GM18909 (cell line): Measurements from ENCODE around the gene FLRT1.
A peak's percentile ranks its signal among the peaks of the same experiment; 100 is the strongest.

ENCODE experiments used
- ATAC-seq: cut with Tn5 transposase; IDR thresholded peaks from one replicate; pipeline ENCODE4 v1.9.1; 2021; ENCODE audit warnings: mild to moderate bottlenecking; ENCODE audit not compliant: unreplicated experiment, poor library complexity

The FLRT1 gene, protein sequence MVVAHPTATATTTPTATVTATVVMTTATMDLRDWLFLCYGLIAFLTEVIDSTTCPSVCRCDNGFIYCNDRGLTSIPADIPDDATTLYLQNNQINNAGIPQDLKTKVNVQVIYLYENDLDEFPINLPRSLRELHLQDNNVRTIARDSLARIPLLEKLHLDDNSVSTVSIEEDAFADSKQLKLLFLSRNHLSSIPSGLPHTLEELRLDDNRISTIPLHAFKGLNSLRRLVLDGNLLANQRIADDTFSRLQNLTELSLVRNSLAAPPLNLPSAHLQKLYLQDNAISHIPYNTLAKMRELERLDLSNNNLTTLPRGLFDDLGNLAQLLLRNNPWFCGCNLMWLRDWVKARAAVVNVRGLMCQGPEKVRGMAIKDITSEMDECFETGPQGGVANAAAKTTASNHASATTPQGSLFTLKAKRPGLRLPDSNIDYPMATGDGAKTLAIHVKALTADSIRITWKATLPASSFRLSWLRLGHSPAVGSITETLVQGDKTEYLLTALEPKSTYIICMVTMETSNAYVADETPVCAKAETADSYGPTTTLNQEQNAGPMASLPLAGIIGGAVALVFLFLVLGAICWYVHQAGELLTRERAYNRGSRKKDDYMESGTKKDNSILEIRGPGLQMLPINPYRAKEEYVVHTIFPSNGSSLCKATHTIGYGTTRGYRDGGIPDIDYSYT

DNA sequence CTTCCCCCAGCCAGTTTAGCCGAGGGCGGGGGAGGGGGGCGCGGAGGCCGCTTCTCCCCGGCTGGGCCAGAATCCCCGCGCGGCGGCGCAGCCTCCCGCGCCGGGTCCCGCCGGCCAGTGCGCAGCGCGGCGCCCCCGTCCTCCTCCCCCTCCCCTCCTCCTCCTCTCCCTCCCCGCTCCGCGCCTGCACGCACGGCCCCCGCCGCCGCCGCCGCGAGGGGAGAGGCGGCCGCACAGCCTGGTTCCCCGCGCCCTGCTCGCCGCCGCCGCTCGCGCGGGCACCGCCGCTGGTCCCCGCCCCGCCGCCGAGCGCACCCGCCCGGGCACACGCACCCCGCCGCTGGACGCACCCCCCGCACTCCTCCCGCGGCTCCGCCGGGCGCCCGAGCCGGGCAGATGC, at the start of gene FLRT1:
FLRT1 (plus strand) TSS at position 356 of the 400 bp plus-strand sequence. CDS start 80,337 bp downstream, outside the sequence.
- no peak for ATAC-seq

DNA sequence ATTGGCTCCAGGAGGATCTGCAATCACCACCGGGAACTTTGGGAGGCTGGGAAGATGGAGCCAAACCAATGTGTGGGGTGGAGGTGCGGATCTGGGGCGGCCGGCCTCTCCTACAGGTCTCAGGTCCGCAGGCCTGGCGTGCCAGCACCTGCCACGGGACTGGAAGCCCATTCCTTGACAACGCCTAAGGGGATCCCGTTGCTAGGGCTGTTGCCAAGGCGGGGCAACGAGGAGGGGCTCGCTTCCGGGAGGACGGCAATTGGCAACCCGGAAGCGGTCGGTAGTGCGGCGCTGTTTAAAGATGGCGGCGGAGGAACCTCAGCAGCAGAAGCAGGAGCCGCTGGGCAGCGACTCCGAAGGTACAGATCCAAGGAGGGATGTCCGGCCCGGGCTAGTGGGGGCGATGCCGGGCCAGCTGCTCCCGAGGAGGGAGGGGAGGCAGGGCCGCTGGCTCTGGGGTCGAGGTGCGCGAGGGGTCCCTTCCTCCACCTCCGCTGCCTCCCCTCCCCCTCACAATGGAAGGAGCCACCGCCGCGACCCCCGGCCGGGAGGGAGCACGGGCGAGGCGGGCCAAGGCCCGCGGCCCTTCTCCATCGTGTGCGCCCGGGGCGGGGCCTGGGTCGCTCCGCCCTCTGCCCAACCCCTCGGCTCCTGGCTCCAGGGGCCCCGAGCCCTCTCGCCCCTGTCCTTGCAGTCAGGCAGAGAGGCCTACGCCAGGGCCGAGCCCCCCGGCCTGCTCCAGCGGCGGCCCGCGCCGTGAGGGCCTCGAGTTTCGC, 49.4 kb upstream of the FLRT1 start, which contains the start of gene OTUB1:
OTUB1 (plus strand) TSS at position 283 of the 776 bp plus-strand sequence; CDS start at position 302, 19 bp downstream.
- ATAC-seq = peak; percentile 81

DNA sequence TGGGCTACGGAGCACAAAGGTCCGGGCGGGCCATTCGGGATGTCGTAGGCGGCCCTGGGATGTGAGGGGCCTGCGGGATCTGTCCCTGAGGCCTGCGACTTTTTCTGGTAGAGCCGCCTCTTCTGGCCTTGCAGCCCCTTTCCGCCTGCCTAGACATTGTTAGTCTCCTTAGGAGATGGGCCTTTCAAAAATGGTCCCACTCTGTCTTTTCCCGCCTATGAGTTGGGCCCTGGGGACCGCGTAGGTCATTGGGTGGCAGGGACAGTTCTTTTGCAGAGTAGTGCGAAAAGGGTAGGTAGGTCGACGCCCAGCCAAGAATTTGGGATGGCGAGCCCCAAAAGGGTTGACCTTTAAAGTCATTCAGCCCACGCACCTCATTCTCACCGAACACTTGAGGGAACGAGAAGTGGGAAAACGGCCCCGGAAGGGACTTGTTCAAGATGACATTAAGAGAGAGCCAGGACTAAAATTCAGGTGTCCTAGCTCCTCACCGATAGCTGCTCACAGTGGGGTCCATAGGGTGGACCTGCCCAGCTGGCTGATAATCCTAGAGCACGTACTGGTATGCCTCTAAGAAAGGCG, 48.7 kb upstream of the FLRT1 start:
- ATAC-seq = no peak

DNA sequence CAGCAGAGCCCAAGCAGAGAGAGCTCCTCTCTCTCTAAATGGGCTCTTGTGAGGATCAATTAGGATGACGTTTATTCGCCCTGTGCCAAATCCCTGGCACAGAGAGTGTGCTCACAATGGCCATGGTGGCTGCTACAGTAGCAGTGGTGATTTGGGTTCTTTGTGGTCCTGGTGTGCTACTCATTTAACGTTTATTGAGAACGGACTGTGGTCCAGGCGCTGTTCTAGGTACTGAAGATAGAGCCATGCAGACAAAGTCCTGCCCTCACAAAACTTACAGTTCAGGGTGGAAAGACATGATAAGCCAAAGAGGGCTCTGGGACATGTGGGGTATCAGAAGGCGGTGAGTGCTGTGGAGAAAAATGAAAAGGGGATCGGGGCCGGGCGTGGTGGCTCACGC, 44.2 kb upstream of the FLRT1 start:
- no peak for ATAC-seq

DNA sequence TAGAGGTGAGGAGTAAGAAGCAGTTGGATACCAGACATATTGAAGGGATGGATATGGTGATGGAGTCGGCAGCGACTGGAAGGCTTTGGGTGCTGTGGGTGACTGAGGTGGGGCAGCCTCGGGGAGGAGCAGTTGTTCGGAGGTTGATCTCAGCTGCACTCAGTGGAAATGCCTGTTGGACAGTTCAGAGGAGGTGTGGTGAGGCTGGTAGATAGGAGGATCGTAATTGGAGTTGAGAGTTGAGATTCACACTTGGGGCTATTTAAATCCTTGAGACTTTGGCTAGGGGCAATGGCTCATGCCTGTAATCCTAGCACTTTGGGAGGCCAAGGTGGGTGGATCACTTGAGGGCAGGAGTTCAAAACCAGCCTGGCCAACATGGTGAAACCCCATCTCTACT, 42.6 kb upstream of the FLRT1 start:
- no peak for ATAC-seq

DNA sequence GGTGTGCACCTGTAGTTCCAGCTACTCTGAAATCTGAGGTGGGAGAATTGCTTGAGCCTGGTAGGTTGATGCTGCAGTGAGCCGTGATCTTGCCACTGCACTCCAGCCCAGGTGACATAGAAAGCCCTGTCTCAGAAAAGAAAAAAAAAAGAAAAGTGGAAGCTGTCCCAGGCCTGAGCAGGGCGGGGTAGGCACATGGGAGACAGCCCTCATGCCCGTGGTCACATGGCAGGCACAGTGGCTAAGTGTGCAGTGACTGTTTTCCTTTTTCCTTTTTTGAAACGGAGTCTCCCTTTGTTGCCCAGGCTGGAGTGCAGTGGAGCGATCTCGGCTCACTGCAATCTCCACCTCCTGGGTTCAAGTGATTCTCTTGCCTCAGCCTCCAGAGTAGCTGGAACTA, 41.7 kb upstream of the FLRT1 start:
- no peak for ATAC-seq

DNA sequence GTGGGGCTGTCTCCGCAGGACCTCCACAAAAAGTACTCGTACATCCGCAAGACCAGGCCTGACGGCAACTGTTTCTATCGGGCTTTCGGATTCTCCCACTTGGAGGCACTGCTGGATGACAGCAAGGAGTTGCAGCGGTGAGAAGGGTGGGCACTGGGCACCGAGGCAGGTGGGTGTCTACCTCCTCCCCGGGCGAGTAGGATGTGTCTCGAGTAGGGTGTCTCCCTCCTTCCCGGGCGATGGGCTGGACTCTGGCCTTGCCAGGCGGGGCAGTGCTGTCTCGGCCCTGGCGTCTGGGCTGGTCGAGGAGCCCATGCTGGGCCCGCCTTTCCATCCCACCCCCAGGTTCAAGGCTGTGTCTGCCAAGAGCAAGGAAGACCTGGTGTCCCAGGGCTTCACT, 39.2 kb upstream of the FLRT1 start:
- no peak for ATAC-seq

DNA sequence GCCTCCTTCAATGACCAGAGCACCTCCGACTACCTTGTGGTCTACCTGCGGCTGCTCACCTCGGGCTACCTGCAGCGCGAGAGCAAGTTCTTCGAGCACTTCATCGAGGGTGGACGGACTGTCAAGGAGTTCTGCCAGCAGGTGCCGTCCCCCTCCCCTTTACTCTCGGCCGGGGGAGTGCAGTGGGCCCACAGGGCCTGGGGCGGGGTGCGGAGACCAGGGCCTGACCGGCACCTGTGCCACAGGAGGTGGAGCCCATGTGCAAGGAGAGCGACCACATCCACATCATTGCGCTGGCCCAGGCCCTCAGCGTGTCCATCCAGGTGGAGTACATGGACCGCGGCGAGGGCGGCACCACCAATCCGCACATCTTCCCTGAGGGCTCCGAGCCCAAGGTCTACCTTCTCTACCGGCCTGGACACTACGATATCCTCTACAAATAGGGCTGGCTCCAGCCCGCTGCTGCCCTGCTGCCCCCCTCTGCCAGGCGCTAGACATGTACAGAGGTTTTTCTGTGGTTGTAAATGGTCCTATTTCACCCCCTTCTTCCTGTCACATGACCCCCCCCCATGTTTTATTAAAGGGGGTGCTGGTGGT, 38.5 kb upstream of the FLRT1 start:
- no peak for ATAC-seq

DNA sequence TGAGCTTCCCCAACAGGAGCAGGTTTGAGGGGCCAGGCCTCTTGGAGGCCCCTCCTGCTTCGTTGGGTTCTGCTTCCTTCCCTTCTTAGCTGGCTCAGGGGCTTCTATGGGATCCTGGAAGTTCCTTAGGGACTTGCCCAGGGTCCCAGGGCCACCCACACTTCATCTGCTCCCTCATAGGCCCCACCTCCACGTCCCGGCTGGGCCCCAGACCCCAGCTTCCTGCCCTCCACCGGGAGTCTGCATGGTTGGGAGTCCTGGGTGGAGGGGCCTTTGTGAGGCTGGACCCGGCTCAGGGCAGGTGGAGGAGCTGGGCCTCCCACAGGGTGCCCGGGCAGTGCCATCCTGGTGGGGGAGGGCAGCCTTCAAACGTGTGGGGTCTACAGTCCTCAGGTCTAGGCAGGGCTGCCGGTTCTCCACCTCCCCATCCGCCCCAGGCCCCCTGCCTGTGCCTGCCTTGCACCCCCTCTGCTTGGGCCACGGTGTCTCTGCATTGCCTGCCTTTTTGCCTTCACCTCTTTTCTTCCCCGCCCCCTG, 37.9 kb upstream of the FLRT1 start:
- no peak for ATAC-seq

DNA sequence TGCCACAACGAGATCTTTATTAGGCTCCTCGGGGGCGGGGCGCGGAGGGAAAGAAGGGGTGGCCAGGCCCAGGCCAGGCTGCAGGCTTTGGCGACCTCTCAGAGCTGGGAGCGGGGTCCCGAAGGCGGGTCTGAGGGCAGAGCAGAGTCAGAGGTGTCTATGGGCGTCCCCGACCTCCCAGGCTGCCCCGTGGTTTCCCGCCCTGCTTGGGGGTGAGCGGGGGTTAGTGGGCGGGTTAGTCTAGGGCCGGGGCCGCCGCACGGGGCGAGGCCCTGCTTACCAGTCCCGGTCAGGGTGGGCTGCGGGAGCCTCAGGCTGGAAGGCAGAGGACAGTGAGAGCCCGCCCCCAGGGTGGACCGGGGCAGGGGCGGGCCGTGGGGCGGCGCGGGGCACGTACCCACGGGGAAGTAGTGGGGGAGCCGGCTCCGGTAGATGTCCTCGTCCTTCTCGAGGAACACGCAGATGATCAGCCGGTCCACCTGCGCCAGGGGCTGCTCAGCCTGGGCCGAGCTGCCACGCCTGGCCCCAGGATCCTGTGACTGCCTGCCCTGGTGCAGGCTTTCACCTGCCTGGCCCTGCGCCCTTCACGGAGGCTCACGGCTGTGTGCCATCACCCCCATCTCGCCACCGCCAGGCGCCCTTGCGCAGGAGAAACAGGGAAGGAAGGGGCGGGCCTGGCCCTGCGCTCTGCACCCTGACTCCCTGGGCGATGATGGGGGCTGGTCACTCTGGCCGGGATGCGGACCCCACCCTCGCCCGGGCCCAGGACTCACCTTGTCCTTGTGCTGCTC, 37.0 kb upstream of the FLRT1 start:
- no peak for ATAC-seq

DNA sequence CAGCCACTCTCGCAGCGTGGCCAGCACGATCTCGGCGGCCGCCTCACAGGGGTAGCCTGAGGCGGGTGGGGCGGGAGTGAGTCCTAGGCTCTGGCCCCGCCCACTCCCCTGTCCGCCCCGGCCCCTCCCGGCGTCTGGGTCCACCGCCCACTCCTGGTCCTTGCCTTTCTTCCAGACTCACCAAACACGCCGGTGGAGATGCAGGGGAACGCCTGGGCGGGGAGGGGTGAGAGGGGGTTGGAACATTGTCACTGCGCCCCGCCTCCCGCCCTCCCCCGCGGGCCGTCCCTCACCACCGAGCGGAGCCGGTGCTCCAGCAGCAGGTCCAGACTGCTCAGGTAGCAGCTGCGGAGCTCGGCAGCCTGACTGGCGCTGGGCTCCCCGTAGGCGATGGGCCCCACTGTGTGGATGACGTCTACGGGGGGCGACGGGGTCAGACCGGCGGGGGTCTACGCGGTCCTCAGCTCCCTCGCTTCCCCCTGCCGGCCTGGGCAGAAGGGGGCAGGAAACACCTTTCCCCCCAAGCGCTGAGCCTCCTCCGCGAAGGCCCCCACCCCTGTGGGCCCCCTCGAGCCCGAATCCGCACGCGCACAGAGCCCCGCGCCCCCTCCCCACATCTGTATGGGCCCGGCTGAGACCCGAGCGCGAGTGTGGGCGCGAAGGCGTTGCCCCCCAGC, 36.2 kb upstream of the FLRT1 start:
- no peak for ATAC-seq

DNA sequence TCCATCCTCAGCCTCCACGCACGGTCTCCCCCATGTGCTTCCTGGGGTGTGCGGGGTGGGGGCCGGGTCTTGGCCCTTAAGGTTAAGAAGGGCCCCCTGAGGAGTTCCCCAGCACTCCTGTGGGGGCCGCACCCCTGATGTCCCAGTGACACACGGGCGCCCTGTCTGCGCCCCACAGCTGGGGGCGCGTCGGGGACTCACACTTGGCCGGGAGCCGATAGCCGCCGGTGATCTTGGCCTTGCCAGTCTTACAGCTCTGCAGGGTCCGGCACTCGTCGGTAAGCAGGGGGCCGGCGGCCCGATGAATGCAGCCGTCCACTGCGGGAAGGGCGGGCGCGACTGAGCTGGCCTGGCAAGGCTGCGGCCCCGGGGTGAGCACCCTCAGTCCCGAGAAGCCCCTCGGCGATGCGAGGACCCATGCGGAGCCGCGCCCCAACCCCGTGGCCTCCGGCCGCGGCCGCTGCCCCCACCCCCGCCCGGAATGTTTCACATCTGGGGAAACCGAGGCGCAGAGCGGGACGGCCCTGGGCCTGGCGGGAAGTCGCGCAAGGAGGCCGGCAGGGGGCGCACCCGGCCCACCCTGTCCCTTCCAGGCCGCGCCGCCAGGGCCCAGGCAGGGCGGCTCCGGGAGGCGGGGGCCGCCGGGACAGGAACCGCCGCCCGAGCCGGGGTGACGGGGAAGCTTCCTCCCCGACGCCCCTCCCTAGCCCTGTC, 35.5 kb upstream of the FLRT1 start:
- peak; percentile 54 for ATAC-seq

DNA sequence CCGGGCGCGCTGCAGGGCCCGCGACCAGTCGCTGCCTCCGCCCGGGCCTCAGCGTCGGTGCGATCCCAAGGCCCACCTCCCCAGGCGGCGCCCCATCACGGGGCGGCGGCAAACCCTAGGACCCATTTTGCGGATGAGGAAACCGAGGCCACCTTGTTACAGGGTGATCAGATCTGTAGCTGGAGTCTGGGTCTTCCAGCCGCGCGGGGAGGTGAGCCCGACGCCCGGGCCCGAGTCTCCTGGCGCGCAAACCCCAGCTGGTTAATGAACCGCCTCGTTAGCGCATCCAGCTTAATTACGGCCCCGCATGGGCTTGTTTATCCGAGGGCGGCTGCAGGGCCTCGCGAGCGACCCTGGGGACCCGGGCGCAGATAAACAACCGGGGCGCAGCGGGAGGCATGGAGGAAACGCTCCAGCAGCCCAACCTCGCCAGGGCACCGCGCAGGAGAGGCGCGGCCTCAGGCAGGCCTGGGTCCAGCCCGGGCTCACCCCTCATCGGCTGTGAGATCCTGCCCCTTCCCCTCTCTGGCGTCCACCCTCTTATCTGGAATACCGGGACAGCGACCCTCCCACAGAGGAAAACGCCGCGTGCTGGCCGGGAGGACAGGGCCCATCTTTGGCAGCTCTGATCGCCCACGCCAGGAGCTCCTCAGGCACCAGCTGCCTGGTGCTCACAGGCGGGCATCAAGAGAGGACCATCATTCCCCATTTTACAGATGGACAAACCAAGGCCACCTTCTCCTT, 34.8 kb upstream of the FLRT1 start:
- ATAC-seq = no peak

DNA sequence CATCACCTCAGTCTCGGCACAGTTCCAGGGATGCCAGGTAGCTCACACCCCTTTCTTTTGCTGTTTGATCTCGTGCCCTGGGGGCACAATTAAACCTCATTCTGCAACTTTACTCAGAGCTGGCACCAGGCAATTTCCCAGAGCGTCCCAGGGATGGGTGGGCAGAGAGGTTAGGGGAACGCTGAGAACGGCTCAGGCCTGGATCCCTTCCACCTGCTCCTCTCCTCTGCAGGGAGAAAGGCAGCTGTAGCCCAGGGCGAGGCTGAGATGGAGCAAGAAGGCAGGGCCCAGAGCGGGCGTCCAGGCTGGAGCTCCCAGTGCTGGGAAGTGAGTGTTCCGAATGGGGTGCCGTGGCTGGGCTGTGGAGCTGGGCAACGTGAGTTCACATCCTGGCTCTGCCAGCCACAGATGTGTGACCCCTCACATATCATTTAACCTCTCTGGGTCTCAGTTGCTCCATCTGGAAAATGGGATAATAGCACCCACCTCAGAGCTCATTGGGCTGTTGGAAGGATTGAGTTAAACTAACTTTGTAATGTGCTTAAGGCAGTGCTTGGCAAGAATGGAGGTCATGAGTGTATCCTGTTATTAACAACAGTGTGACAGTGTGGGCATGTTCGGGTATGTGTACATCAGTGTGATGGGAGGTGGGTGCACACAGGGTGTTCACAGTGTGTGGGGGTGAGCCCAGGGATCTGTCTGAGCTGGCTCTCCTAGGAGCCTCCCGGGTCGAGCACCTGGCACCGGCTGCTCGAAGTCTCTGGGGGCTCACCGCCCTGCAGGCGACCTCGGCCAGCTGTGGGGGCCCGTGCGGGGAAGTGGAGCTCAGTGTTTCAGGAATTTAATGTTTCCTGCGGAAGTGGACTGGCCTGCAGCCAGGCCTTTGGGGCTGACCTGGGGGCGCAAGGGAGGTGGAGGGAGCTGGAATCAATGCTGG, 34.0 kb upstream of the FLRT1 start:
- ATAC-seq = no peak

DNA sequence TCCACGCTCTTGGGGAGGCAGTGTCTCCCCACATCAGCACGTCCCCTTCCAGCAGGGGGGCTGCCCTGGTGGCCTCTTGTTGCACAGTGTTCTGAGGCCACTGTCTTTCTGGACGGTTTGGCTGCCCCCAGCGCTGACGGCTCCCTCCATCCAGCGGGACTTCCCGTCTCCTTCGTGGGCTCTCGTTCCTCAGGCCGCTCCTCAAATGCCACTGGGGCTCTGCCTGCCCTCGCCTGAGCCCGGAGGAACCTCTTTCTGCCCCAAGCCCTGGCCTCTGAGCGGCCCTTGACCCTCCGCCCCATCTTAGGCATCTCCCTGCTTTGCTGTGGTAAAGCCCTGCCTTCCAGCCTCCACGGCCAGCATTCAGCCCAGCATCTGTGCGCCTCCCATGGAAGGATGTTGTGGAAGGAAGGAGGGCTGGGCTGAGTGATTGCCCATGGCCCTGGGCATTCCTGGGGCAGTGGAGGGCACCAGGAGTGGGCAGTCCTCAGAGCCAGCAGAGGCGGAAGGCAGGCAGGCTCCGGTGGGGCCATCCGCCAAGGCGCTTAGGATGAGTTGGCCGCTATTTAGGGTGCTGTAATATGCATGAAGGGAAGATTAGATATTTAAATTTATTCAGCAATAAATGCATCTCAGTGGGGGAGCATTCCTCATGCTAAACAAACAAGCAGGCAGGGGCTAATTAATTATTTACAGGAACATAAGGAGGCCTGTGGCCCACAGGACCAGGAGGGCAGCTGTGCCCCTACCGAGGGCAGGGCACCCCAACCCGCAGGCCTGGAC, 31.7 kb upstream of the FLRT1 start:
- ATAC-seq = no peak

DNA sequence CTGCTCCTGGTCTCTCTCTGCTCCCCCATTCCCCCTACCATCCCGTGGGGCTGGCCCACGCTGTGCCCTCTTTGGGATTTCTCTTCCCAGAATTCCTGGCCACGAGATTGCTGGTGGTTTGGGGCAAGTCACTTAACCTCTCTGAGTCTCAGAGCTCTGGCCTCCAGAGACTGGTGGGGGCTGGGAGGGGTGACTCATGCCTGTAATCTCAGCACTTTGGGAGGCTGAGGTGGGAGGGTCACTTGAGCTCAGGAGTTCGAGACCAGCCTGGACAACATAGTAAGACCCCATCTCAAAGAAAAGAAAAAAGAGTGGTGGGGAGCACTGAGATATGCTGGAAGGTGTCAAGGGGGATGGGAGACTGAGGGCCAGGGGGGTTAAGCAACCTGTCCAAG, 31.1 kb upstream of the FLRT1 start:
- ATAC-seq = no peak
